PC-3 (cell line): ENCODE measurements around the gene MON2. TPM values are rescaled to one million over a fixed set of nuclear protein-coding genes. Genes with fewer than 3 reads are reported as not detected.
"Not testable (repeated sequence)": the region's sequence is repeated elsewhere in the genome, so short reads cannot be mapped to it uniquely, and the experiment has no call there.

Experiments
- ATAC-seq: fragments of 200-7000 bp; cut with Tn5 transposase; 2 replicates; pipeline ENCODE4 v1.9.1; 2020; ENCODE audit warnings: mild to moderate bottlenecking, moderate library complexity
- BruUV-seq: library from RNA; stranded (reverse); fragments of 400-500 nt; replicated peaks from 2 replicates; lab custom pipeline; 2021; lab: Mats Ljungman, UMichigan
- CTCF ChIA-PET: fragments of 300-600 bp; sonication (Branson Sonifier 250); formaldehyde crosslinking; loops from one replicate; lab custom pipeline; 2022; ENCODE audit warnings: antibody characterized with exemption; lab: Charles Lee
- POLR2A ChIA-PET: fragments of 300-600 bp; sonication (Branson Sonifier 250); formaldehyde crosslinking; loops from one replicate; lab custom pipeline; 2022; ENCODE audit warnings: antibody characterized with exemption; ENCODE audit not compliant: unreplicated experiment; lab: Charles Lee
- DNase-seq: peaks from one replicate; pipeline ENCODE4 v3.0.0-alpha.2; 2015
- H2AFZ ChIP-seq: fragments of 300-600 bp; sonication (generic); 2 replicates; pipeline ENCODE4 v1.6.0; 2016; ENCODE audit warnings: antibody characterized with exemption, low read length
- H3F3A ChIP-seq: fragments of 300-600 bp; sonication (generic); one replicate; pipeline ENCODE4 v1.6.0; 2017; ENCODE audit warnings: antibody characterized with exemption, low read length, control low read depth, mild to moderate bottlenecking; ENCODE audit not compliant: unreplicated experiment
- H3K27ac ChIP-seq: fragments of 300-600 bp; sonication (generic); 2 replicates; pipeline ENCODE4 v1.5.1; 2016; ENCODE audit warnings: mild to moderate bottlenecking, low read length
- H3K27me3 ChIP-seq: fragments of 300-600 bp; sonication (generic); 2 replicates; pipeline ENCODE4 v1.6.1; 2016; ENCODE audit warnings: low read length, mixed read lengths
- H3K36me3 ChIP-seq: fragments of 300-600 bp; sonication (generic); 2 replicates; pipeline ENCODE4 v1.6.1; 2016; ENCODE audit warnings: low read depth, mixed run types, low read length, mixed read lengths
- H3K4me1 ChIP-seq: fragments of 300-600 bp; sonication (generic); 2 replicates; pipeline ENCODE4 v1.5.1; 2016; ENCODE audit warnings: low read length; ENCODE audit not compliant: insufficient read depth
- H3K4me2 ChIP-seq: fragments of 300-600 bp; sonication (generic); 2 replicates; pipeline ENCODE4 v1.6.0; 2016; ENCODE audit warnings: low read length
- H3K4me3 ChIP-seq: fragments of 300-600 bp; sonication (generic); 2 replicates; pipeline ENCODE4 v1.5.1; 2016; ENCODE audit warnings: mild to moderate bottlenecking, low read length, mixed read lengths
- H3K79me2 ChIP-seq: fragments of 300-600 bp; sonication (generic); 2 replicates; pipeline ENCODE4 v1.6.1; 2017; ENCODE audit warnings: low read length, mixed read lengths
- H3K9ac ChIP-seq: fragments of 300-600 bp; sonication (generic); 2 replicates; pipeline ENCODE4 v1.6.0; 2016; ENCODE audit warnings: mild to moderate bottlenecking, low read length
- H3K9me2 ChIP-seq: fragments of 300-600 bp; sonication (generic); replicated peaks from 2 replicates; pipeline ENCODE4 v1.6.1; 2016; ENCODE audit warnings: mixed run types, low read length, mixed read lengths
- H3K9me3 ChIP-seq: fragments of 300-600 bp; sonication (generic); 2 replicates; pipeline ENCODE4 v1.6.1; 2016; ENCODE audit warnings: low read length, mixed read lengths
- H4K20me1 ChIP-seq: fragments of 300-600 bp; sonication (generic); 2 replicates; pipeline ENCODE4 v1.6.1; 2016; ENCODE audit warnings: low read length, mixed read lengths
- CTCF ChIP-seq: fragments of 300-600 bp; sonication (generic); conservative IDR thresholded peaks from 2 replicates; pipeline ENCODE4 v1.5.1; 2017; ENCODE audit warnings: antibody characterized with exemption, low read depth, mild to moderate bottlenecking, low read length
- EZH2 ChIP-seq: fragments of 300-600 bp; sonication (generic); IDR thresholded peaks from one replicate; pipeline ENCODE4 v1.6.1; 2017; ENCODE audit warnings: antibody characterized with exemption, mild to moderate bottlenecking, low read length; ENCODE audit not compliant: unreplicated experiment
- EZH2phosphoT487 ChIP-seq: fragments of 300-600 bp; sonication (generic); IDR thresholded peaks from 2 replicates; pipeline ENCODE4 v1.6.1; 2018; ENCODE audit warnings: mild to moderate bottlenecking, antibody characterized with exemption, low read length, borderline replicate concordance
- intact Hi-C: fragments of 100-400 bp; cut with micrococcal nuclease; formaldehyde crosslinking; loops from 2 replicates; pipeline ENCODE4 v1.9.0; 2023
- total RNA-seq: library from RNA; depleted of rRNA; stranded (reverse); fragments of >200 nt; gene quantifications from 2 replicates; pipeline ENCODE4 v1.2.3, GENCODE V29; 2014

Gene MON2
- total RNA-seq, 1 experiment from 2014 or later, result 19.1 TPM

- H2AFZ ChIP-seq, result no peak overlapping the region
- H3K4me1 ChIP-seq, result no peaks in the 10 kb centered on the region
- no peak overlapping the region for H3K27ac ChIP-seq
- BruUV-seq, result no TSS peak
- intact Hi-C loops, result no loop called here
- TF ChIP-seq EZH2, result no peak
- TF ChIP-seq CTCF, result no peak
- no peak for TF ChIP-seq EZH2phosphoT487
- H3K4me2 ChIP-seq, result no peak overlapping the region
- H3K4me3 ChIP-seq, result no peak overlapping the region
- ATAC-seq, result no peak
- no peaks in the 10 kb centered on the region for H3K79me2 ChIP-seq
- ChIA-PET POLR2A (no interaction called here), CTCF (no interaction called here)
- no peaks in the 10 kb centered on the region for H3K9me2 ChIP-seq
- no peaks in the 10 kb centered on the region for H3K9me3 ChIP-seq
- no peaks in the 10 kb centered on the region for H3F3A ChIP-seq
- no peak overlapping the region for H3K9ac ChIP-seq
- H3K27me3 ChIP-seq, result no peaks in the 10 kb centered on the region
- H4K20me1 ChIP-seq, result no peaks in the 10 kb centered on the region
- peaks cover 18% of the 10 kb centered on the region; the same call in 1 of the 2 replicates for H3K36me3 ChIP-seq
- peak; percentile 17 for DNase-seq
Observed at GRCh38 chr12:62505786-62506185, 39.2 kb downstream of the MON2 start.

GRCh38 chr12:62512901-62513300, 46.3 kb downstream of the MON2 start:
- intact Hi-C loops, result no loop called here
- ATAC-seq (no peak), DNase-seq (no peak)
- ChIA-PET POLR2A (no interaction called here), CTCF (no interaction called here)
- no peak overlapping the region for H2AFZ ChIP-seq
- H3K9me2 ChIP-seq, result no peaks in the 10 kb centered on the region
- BruUV-seq, result no TSS peak
- peaks cover 12% of the 10 kb centered on the region; the same call in 1 of the 2 replicates for H3K36me3 ChIP-seq
- H3K4me3 ChIP-seq, result no peak overlapping the region
- H3K79me2 ChIP-seq, result no peaks in the 10 kb centered on the region
- H4K20me1 ChIP-seq, result no peaks in the 10 kb centered on the region
- no peak for TF ChIP-seq EZH2
- no peak for TF ChIP-seq EZH2phosphoT487
- TF ChIP-seq CTCF, result no peak
- no peaks in the 10 kb centered on the region for H3K27me3 ChIP-seq
- H3K4me1 ChIP-seq, result no peaks in the 10 kb centered on the region
- H3K27ac ChIP-seq, result no peak overlapping the region
- no peak overlapping the region for H3K4me2 ChIP-seq
- H3K9ac ChIP-seq, result no peak overlapping the region
- no peaks in the 10 kb centered on the region for H3K9me3 ChIP-seq
- no peaks in the 10 kb centered on the region for H3F3A ChIP-seq

GRCh38 chr12:62514080-62514479, 47.5 kb downstream of the MON2 start:
- H4K20me1 ChIP-seq, H3F3A ChIP-seq, intact Hi-C loops, CTCF ChIA-PET, H3K79me2 ChIP-seq, H3K9me2 ChIP-seq, ATAC-seq, H3K4me2 ChIP-seq, POLR2A ChIA-PET, H3K27ac ChIP-seq, H2AFZ ChIP-seq, H3K4me1 ChIP-seq, H3K27me3 ChIP-seq, H3K36me3 ChIP-seq, DNase-seq, H3K9me3 ChIP-seq, BruUV-seq, H3K9ac ChIP-seq, H3K4me3 ChIP-seq: not testable (repeated sequence)
